Panc1 (cell line): Measurements from ENCODE around the gene WIPF1. TPM values are rescaled to one million over a fixed set of nuclear protein-coding genes. Genes with fewer than 3 reads are reported as not detected.

ENCODE experiments used
- ATAC-seq: fragments of 200-7000 bp; cut with Tn5 transposase; 2 replicates; pipeline ENCODE4 v1.9.1; 2020; ENCODE audit warnings: mild to moderate bottlenecking, moderate library complexity
- BruUV-seq: library from RNA; stranded (reverse); fragments of 400-500 nt; replicated peaks from 2 replicates; lab custom pipeline; 2021; lab: Mats Ljungman, UMichigan
- CTCF ChIA-PET: fragments of 300-600 bp; sonication (Branson Sonifier 250); formaldehyde crosslinking; loops from one replicate; lab custom pipeline; 2022; ENCODE audit warnings: antibody characterized with exemption; lab: Charles Lee
- POLR2A ChIA-PET: fragments of 300-600 bp; sonication (Branson Sonifier 250); formaldehyde crosslinking; loops from one replicate; lab custom pipeline; 2022; ENCODE audit warnings: antibody characterized with exemption; lab: Charles Lee
- DNase-seq: peaks from one replicate; pipeline ENCODE4 v3.0.0-alpha.2; 2010; ENCODE audit warnings: low read depth, low spot score
- H3K27ac ChIP-seq: 2 replicates; pipeline ENCODE4 v1.5.1; 2011; ENCODE audit warnings: mild to moderate bottlenecking, low read length, inconsistent platforms
- H3K27me3 ChIP-seq: fragments of 200-500 bp; sonication (Bioruptor generic); 2 replicates; pipeline ENCODE4 v1.6.0; 2014; ENCODE audit warnings: low read length, inconsistent platforms; ENCODE audit not compliant: control insufficient read depth, insufficient read depth
- H3K36me3 ChIP-seq: fragments of 200-500 bp; sonication (Bioruptor generic); 2 replicates; pipeline ENCODE4 v1.5.1; 2014; ENCODE audit warnings: inconsistent platforms, mild to moderate bottlenecking, low read length, moderate library complexity; ENCODE audit not compliant: control insufficient read depth, insufficient read depth
- H3K4me1 ChIP-seq: 2 replicates; pipeline ENCODE4 v1.5.1; 2011; ENCODE audit warnings: inconsistent platforms, mild to moderate bottlenecking, low read length, moderate library complexity; ENCODE audit not compliant: control insufficient read depth, insufficient read depth
- H3K4me3 ChIP-seq, 2 experiments: 2 replicates each; pipeline ENCODE4 v1.5.1; 2011 to 2012; ENCODE audit warnings: low read depth in 2 of 2, low read length in 2 of 2, mild to moderate bottlenecking in 2 of 2, inconsistent platforms in 1 of 2, moderate library complexity in 1 of 2
- H3K9me3 ChIP-seq: fragments of 200-500 bp; sonication (Bioruptor generic); 2 replicates; pipeline ENCODE4 v1.5.1; 2014; ENCODE audit warnings: low read depth, mild to moderate bottlenecking, inconsistent platforms, low read length, moderate library complexity; ENCODE audit not compliant: control insufficient read depth, insufficient read depth
- POLR2AphosphoS5 ChIP-seq: IDR thresholded peaks from 2 replicates; pipeline ENCODE4 v1.6.1; 2012; ENCODE audit warnings: mild to moderate bottlenecking, low read depth, low read length, moderate library complexity
- REST ChIP-seq, 2 experiments: IDR thresholded peaks; 2 replicates each; pipeline ENCODE4 v1.6.1; 2011 to 2012; ENCODE audit warnings: low read depth in 2 of 2, control low read depth in 1 of 2, low read length in 1 of 2, mild to moderate bottlenecking in 1 of 2, moderate library complexity in 1 of 2; ENCODE audit not compliant: insufficient read depth in 1 of 2
- SIN3A ChIP-seq: IDR thresholded peaks from 2 replicates; pipeline ENCODE4 v1.6.1; 2012; ENCODE audit warnings: low read depth, mild to moderate bottlenecking, low read length, moderate library complexity, borderline replicate concordance; ENCODE audit not compliant: insufficient read depth
- TCF7L2 ChIP-seq: IDR thresholded peaks from 2 replicates; pipeline ENCODE4 v1.6.1; 2011; ENCODE audit warnings: mild to moderate bottlenecking, low read depth, low read length, inconsistent platforms
- in situ Hi-C: cut with HindIII; loops from 2 replicates; pipeline ENCODE4 v1.10.0; 2016; ENCODE audit warnings: low sequenced_read_pairs, low pct_unique_long_range_greater_than_20kb
- intact Hi-C: fragments of 100-400 bp; cut with micrococcal nuclease; formaldehyde crosslinking; loops from one replicate; pipeline ENCODE4 v1.10.0; 2022; ENCODE audit not compliant: unreplicated experiment
- total RNA-seq: library from RNA; stranded (reverse); gene quantifications from one replicate; pipeline ENCODE4 v1.2.1, GENCODE V29; 2021; ENCODE audit not compliant: unreplicated experiment
- TF ChIP-seq, protein P1 (sequence below): fragments of 450-650 bp; IDR thresholded peaks from 2 replicates; pipeline ENCODE4 v1.5.1; 2017; ENCODE audit warnings: mild to moderate bottlenecking

The WIPF1 gene
- total RNA-seq, 1 experiment from 2014 or later = 8.3 TPM

- ChIA-PET POLR2A (no interaction called here), CTCF (no interaction called here)
- Histone ChIP-seq H3K9me3 (no peaks in the 10 kb centered on the region), H3K36me3 (no peaks in the 10 kb centered on the region), H3K27ac (no peak overlapping the region), H3K4me1 (peaks cover 3% of the 10 kb centered on the region; the same call in 1 of the 2 replicates), H3K27me3 (no peaks in the 10 kb centered on the region), H3K4me3 (no peak overlapping the region)
- no peak for ATAC-seq
- in situ Hi-C loops (no loop called here), intact Hi-C loops (no loop called here)
- TF ChIP-seq TCF7L2 = no peak
- TF ChIP-seq REST (IDR thresholded peaks at IDR 0.05; ENCODE audit: insufficient read depth in 1 of 2, low read depth in 2 of 2, low read length in 1 of 2) = no peak
- no peak for TF ChIP-seq SIN3A
- TF ChIP-seq, protein P1, sequence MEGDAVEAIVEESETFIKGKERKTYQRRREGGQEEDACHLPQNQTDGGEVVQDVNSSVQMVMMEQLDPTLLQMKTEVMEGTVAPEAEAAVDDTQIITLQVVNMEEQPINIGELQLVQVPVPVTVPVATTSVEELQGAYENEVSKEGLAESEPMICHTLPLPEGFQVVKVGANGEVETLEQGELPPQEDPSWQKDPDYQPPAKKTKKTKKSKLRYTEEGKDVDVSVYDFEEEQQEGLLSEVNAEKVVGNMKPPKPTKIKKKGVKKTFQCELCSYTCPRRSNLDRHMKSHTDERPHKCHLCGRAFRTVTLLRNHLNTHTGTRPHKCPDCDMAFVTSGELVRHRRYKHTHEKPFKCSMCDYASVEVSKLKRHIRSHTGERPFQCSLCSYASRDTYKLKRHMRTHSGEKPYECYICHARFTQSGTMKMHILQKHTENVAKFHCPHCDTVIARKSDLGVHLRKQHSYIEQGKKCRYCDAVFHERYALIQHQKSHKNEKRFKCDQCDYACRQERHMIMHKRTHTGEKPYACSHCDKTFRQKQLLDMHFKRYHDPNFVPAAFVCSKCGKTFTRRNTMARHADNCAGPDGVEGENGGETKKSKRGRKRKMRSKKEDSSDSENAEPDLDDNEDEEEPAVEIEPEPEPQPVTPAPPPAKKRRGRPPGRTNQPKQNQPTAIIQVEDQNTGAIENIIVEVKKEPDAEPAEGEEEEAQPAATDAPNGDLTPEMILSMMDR = no peak
- BruUV-seq = no TSS peak
- DNase-seq = no peak
These were observed 11.7 kb upstream of the WIPF1 start for GRCh38 chr2:174609261-174609660.

DNA sequence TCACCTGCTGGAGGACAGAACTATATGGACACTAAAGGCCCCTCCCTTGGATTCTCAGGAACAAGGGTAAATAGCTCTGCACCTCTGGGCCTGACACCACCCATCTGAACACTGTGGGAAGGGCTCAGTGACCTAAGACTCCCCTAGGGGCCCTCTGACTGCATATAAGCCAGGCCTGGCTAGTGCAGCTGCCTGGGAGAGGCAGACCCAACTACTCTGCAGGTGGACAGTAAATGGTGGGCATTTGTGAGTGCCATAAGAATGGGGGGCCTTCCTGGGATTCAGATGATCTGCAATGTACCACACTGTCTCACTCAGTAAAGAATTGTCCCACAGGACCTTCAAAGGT lies 11.2 kb upstream of the WIPF1 start:
- H3K27me3 ChIP-seq = no peaks in the 10 kb centered on the region
- POLR2A ChIA-PET = no interaction called here
- in situ Hi-C loops (no loop called here), intact Hi-C loops (no loop called here)
- no peaks in the 10 kb centered on the region for H3K4me1 ChIP-seq
- H3K9me3 ChIP-seq = no peaks in the 10 kb centered on the region
- ATAC-seq (no peak), DNase-seq (no peak)
- TF ChIP-seq POLR2AphosphoS5 = no peak
- BruUV-seq = no TSS peak
- CTCF ChIA-PET = no interaction called here
- no peak overlapping the region for H3K4me3 ChIP-seq
- no peaks in the 10 kb centered on the region for H3K36me3 ChIP-seq
- no peak overlapping the region for H3K27ac ChIP-seq

DNA sequence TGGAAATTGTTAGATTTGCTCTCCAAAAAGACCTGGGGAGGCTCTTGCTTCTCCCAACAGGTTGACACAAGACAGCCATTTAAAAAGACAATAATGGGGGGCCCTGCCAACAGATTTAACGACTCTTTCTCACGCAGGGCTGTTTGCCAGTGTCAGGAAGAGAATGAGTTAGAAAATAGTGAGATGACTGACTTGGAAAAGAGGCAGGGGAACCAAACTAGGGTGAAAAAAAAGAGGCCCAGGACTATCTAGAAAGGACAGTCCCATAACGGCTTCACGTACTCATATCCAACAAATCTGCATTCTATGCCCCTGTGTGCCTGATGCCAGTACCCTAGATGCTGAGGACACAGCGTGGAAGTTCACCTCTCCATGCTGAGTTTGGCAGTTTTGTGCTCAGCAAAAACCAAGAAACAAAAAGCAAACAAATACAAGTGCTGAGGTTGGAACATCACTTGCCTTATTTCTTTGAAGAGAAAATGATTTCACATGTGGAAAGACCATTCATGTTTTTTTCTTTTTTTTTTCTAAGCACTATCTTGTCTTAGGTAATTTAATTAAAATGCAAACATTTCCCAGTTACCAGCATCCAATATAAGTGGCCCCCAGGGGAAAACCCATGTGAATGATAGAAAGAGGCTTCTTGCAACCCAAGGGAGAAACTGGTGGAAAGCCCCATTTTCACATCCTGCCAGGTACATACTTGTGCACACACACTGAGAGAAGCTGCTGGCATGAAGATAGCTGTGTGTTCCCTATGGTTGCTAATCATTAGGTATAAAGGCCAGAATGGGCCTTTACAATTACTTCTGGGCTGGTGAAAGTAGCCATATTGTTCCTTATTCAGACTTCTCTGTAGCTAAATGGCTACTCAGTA lies 10.6 kb upstream of the WIPF1 start:
- Histone ChIP-seq H3K36me3 (no peaks in the 10 kb centered on the region), H3K27ac (no peak overlapping the region), H3K9me3 (no peaks in the 10 kb centered on the region), H3K27me3 (no peaks in the 10 kb centered on the region), H3K4me1 (no peaks in the 10 kb centered on the region), H3K4me3 (no peak overlapping the region)
- POLR2A ChIA-PET = no interaction called here
- ATAC-seq (no peak), DNase-seq (no peak)
- intact Hi-C loops = no loop called here
- CTCF ChIA-PET = no interaction called here
- no TSS peak for BruUV-seq
- TF ChIP-seq SIN3A (no peak), POLR2AphosphoS5 (no peak), TCF7L2 (no peak), REST (IDR thresholded peaks at IDR 0.05; ENCODE audit: insufficient read depth in 1 of 2, low read depth in 2 of 2, low read length in 1 of 2) (no peak)
- TF ChIP-seq, protein P1 = no peak
- in situ Hi-C loops = no loop called here
